Measurements from ENCODE around the gene HSPA12B. TPM values are rescaled to one million over a fixed set of nuclear protein-coding genes. Genes with fewer than 3 reads are reported as not detected.

The HSPA12B gene
- total RNA-seq, 1 experiment from 2014 or later: 0.21 TPM

DNA sequence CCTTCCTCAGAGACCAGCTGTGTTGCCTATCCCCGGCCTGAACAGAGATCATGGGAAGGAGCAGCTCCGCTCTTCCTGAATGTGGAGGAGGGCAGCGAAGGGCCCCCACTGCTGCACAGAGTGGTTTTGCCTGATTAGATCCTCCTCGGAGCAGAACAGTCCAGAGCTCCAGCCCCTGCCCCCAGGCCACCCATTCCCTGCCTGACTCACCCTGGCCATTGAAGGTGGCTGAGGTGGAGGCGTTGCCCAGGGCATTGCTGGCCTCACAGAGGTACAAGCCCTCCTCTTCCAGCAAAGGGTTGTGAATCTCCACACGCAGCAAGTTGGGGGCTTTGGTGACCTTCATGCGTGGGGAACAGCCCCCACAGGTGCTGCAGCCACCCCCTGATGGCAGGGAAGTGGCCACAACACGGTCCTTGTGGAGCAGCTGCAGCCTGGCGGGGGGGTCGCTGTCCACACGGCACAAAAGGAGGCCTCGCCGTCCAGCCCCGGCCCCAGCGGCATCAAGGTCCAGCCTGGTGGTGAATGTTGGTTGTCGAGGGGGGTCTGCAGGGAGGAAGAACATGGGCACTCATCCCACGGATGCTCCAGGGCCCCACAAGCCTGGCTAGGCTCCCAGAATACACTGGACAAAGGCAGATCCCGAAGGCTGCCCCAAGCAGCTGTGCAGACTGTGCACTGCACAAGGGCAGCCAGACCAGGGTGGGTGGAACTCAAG is 34.7 kb upstream of the HSPA12B start:
- no peaks in the 10 kb centered on the region for H3K27me3 ChIP-seq (ENCODE audit: control insufficient read depth, insufficient read depth, low read length)
- no peaks in the 10 kb centered on the region for H3K36me3 ChIP-seq (ENCODE audit: control insufficient read depth, insufficient read depth, low read length)
- no peaks in the 10 kb centered on the region for H3K4me1 ChIP-seq (ENCODE audit: control insufficient read depth, insufficient read depth, low read length)
- intact Hi-C loops (cut with micrococcal nuclease; ENCODE audit: unreplicated experiment): no loop called here
- in situ Hi-C loops (cut with HindIII; ENCODE audit: low pct_unique_long_range_greater_than_20kb, low sequenced_read_pairs): no loop called here
- H3K4me3 ChIP-seq (ENCODE audit: low read depth in 2 of 2, low read length in 2 of 2): no peak overlapping the region
- ATAC-seq (no peak), DNase-seq (ENCODE audit: low read depth, low spot score) (no peak)
- TF ChIP-seq POLR2AphosphoS5 (IDR thresholded peaks at IDR 0.05; ENCODE audit: low read depth, low read length) (no peak), SIN3A (IDR thresholded peaks at IDR 0.05; ENCODE audit: borderline replicate concordance, insufficient read depth, low read depth, low read length) (no peak), TCF7L2 (IDR thresholded peaks at IDR 0.05; ENCODE audit: low read depth, low read length) (no peak)
- TF ChIP-seq, protein P1, sequence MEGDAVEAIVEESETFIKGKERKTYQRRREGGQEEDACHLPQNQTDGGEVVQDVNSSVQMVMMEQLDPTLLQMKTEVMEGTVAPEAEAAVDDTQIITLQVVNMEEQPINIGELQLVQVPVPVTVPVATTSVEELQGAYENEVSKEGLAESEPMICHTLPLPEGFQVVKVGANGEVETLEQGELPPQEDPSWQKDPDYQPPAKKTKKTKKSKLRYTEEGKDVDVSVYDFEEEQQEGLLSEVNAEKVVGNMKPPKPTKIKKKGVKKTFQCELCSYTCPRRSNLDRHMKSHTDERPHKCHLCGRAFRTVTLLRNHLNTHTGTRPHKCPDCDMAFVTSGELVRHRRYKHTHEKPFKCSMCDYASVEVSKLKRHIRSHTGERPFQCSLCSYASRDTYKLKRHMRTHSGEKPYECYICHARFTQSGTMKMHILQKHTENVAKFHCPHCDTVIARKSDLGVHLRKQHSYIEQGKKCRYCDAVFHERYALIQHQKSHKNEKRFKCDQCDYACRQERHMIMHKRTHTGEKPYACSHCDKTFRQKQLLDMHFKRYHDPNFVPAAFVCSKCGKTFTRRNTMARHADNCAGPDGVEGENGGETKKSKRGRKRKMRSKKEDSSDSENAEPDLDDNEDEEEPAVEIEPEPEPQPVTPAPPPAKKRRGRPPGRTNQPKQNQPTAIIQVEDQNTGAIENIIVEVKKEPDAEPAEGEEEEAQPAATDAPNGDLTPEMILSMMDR (IDR thresholded peaks at IDR 0.05): no peak
- TF ChIP-seq, protein P2, sequence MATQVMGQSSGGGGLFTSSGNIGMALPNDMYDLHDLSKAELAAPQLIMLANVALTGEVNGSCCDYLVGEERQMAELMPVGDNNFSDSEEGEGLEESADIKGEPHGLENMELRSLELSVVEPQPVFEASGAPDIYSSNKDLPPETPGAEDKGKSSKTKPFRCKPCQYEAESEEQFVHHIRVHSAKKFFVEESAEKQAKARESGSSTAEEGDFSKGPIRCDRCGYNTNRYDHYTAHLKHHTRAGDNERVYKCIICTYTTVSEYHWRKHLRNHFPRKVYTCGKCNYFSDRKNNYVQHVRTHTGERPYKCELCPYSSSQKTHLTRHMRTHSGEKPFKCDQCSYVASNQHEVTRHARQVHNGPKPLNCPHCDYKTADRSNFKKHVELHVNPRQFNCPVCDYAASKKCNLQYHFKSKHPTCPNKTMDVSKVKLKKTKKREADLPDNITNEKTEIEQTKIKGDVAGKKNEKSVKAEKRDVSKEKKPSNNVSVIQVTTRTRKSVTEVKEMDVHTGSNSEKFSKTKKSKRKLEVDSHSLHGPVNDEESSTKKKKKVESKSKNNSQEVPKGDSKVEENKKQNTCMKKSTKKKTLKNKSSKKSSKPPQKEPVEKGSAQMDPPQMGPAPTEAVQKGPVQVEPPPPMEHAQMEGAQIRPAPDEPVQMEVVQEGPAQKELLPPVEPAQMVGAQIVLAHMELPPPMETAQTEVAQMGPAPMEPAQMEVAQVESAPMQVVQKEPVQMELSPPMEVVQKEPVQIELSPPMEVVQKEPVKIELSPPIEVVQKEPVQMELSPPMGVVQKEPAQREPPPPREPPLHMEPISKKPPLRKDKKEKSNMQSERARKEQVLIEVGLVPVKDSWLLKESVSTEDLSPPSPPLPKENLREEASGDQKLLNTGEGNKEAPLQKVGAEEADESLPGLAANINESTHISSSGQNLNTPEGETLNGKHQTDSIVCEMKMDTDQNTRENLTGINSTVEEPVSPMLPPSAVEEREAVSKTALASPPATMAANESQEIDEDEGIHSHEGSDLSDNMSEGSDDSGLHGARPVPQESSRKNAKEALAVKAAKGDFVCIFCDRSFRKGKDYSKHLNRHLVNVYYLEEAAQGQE (IDR thresholded peaks at IDR 0.05; ENCODE audit: insufficient read depth in 1 of 2, low read depth in 2 of 2, low read length in 1 of 2): no peak
- H3K27ac ChIP-seq (ENCODE audit: low read length): no peak overlapping the region
- ChIA-PET CTCF (interaction anchor here (0.6 to 0.7 kb wide), 2 partner anchors 10 to 237 kb away, joined by 3 to 8 read pairs; no protein-coding TSS in a partner anchor), POLR2A (no interaction called here)
- BruUV-seq (replicated peaks): no TSS peak
- H3K9me3 ChIP-seq (ENCODE audit: control insufficient read depth, insufficient read depth, low read depth, low read length): no peaks in the 10 kb centered on the region

DNA sequence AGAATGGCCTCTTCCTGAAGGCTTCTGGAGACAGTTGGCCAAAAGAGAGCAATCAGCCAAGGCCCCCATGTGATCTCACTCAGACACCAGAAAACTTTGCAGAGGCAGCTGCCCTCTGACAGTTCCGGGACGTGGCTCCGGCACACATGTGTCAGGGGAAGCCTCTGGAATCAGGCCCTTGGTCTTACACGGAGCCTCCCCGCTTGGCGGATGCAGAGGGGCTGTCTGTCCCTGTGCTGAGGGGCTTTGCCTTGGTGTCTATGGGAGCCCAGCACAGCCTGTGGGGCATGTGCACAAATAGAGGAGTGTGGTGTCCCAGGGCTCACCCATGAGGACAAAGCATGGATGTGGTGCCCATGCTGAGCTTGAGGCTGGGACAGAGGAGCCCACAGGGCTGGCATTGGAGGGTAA is 33.9 kb upstream of the HSPA12B start:
- intact Hi-C loops (cut with micrococcal nuclease; ENCODE audit: unreplicated experiment): no loop called here
- POLR2A ChIA-PET: no interaction called here
- no peak overlapping the region for H3K4me3 ChIP-seq (ENCODE audit: low read depth in 2 of 2, low read length in 2 of 2)
- no peak for DNase-seq (ENCODE audit: low read depth, low spot score)
- no peak overlapping the region for H3K27ac ChIP-seq (ENCODE audit: low read length)
- BruUV-seq (replicated peaks): no TSS peak
- no peaks in the 10 kb centered on the region for H3K36me3 ChIP-seq (ENCODE audit: control insufficient read depth, insufficient read depth, low read length)
- no peak for ATAC-seq
- no peaks in the 10 kb centered on the region for H3K4me1 ChIP-seq (ENCODE audit: control insufficient read depth, insufficient read depth, low read length)
- CTCF ChIA-PET: no interaction called here
- H3K9me3 ChIP-seq (ENCODE audit: control insufficient read depth, insufficient read depth, low read depth, low read length): no peaks in the 10 kb centered on the region
- H3K27me3 ChIP-seq (ENCODE audit: control insufficient read depth, insufficient read depth, low read length): no peaks in the 10 kb centered on the region
- TF ChIP-seq, protein P1 (IDR thresholded peaks at IDR 0.05): no peak
- TF ChIP-seq TCF7L2 (IDR thresholded peaks at IDR 0.05; ENCODE audit: low read depth, low read length) (no peak), SIN3A (IDR thresholded peaks at IDR 0.05; ENCODE audit: borderline replicate concordance, insufficient read depth, low read depth, low read length) (no peak), POLR2AphosphoS5 (IDR thresholded peaks at IDR 0.05; ENCODE audit: low read depth, low read length) (no peak)
- TF ChIP-seq, protein P2 (IDR thresholded peaks at IDR 0.05; ENCODE audit: insufficient read depth in 1 of 2, low read depth in 2 of 2, low read length in 1 of 2): no peak
- in situ Hi-C loops (cut with HindIII; ENCODE audit: low pct_unique_long_range_greater_than_20kb, low sequenced_read_pairs): no loop called here
